DND-41 (cell line): Measurements from ENCODE around the gene CPNE1.

Source experiments
- ATAC-seq: fragments of 200-7000 bp; cut with Tn5 transposase; 3 replicates; pipeline ENCODE4 v1.9.1; 2021; ENCODE audit warnings: low read depth; ENCODE audit not compliant: insufficient read depth
- DNase-seq: peaks from one replicate; pipeline ENCODE4 v3.0.0-alpha.2; 2020
- H2AFZ ChIP-seq: 2 replicates; pipeline ENCODE4 v1.6.0; 2012; ENCODE audit warnings: low read depth, low read length
- H3K27ac ChIP-seq: 2 replicates; pipeline ENCODE4 v1.5.1; 2012; ENCODE audit warnings: low read length, inconsistent platforms
- H3K27me3 ChIP-seq: fragments of 200-600 bp; sonication (generic); 2 replicates; pipeline ENCODE4 v1.6.0; 2012; ENCODE audit warnings: low read length, mild to moderate bottlenecking, inconsistent platforms; ENCODE audit not compliant: insufficient read depth, poor library complexity
- H3K36me3 ChIP-seq: 2 replicates; pipeline ENCODE4 v1.5.1; 2012; ENCODE audit warnings: low read length, inconsistent platforms; ENCODE audit not compliant: insufficient read depth
- H3K4me1 ChIP-seq: 2 replicates; pipeline ENCODE4 v1.5.1; 2012; ENCODE audit warnings: mild to moderate bottlenecking, low read length; ENCODE audit not compliant: insufficient read depth
- H3K4me2 ChIP-seq: 2 replicates; pipeline ENCODE4 v1.6.0; 2012; ENCODE audit warnings: mild to moderate bottlenecking, moderate library complexity, low read length, inconsistent platforms; ENCODE audit not compliant: insufficient read depth
- H3K4me3 ChIP-seq, 2 experiments: fragments of 200-600 bp in 1 of 2; shearing (Covaris generic) in 1 of 2; 2 replicates each; pipeline ENCODE4 v1.5.1; 2012 to 2016; ENCODE audit warnings: inconsistent platforms in 2 of 2, low read length in 2 of 2, mild to moderate bottlenecking in 2 of 2, low read depth in 1 of 2, moderate library complexity in 1 of 2
- H3K79me2 ChIP-seq: 2 replicates; pipeline ENCODE4 v1.6.0; 2012; ENCODE audit warnings: low read length, inconsistent platforms; ENCODE audit not compliant: insufficient read depth
- H3K9ac ChIP-seq: 2 replicates; pipeline ENCODE4 v1.6.0; 2012; ENCODE audit warnings: low read depth, mild to moderate bottlenecking, inconsistent platforms, low read length, moderate library complexity
- H3K9me3 ChIP-seq: 2 replicates; pipeline ENCODE4 v1.5.1; 2012; ENCODE audit warnings: low read length, moderate library complexity, mild to moderate bottlenecking, inconsistent platforms; ENCODE audit not compliant: insufficient read depth, severe bottlenecking
- H4K20me1 ChIP-seq: 2 replicates; pipeline ENCODE4 v1.6.0; 2012; ENCODE audit warnings: low read length; ENCODE audit not compliant: insufficient read depth
- EZH2 ChIP-seq: IDR thresholded peaks from 3 replicates; pipeline ENCODE4 v1.6.1; 2012; ENCODE audit warnings: borderline replicate concordance, low read depth, mild to moderate bottlenecking, moderate library complexity, low read length, inconsistent platforms; ENCODE audit not compliant: severe bottlenecking
- TF ChIP-seq, protein P1 (sequence below): IDR thresholded peaks from 2 replicates; pipeline ENCODE4 v1.5.1; 2012; ENCODE audit warnings: borderline replicate concordance, low read length, moderate library complexity, mild to moderate bottlenecking; ENCODE audit not compliant: poor library complexity, severe bottlenecking; ENCODE audit errors: extremely low read depth

CPNE1 gene

GRCh38 chr20:35680452-35681183 is 15.9 kb upstream of the CPNE1 start:
- TF ChIP-seq, protein P1, sequence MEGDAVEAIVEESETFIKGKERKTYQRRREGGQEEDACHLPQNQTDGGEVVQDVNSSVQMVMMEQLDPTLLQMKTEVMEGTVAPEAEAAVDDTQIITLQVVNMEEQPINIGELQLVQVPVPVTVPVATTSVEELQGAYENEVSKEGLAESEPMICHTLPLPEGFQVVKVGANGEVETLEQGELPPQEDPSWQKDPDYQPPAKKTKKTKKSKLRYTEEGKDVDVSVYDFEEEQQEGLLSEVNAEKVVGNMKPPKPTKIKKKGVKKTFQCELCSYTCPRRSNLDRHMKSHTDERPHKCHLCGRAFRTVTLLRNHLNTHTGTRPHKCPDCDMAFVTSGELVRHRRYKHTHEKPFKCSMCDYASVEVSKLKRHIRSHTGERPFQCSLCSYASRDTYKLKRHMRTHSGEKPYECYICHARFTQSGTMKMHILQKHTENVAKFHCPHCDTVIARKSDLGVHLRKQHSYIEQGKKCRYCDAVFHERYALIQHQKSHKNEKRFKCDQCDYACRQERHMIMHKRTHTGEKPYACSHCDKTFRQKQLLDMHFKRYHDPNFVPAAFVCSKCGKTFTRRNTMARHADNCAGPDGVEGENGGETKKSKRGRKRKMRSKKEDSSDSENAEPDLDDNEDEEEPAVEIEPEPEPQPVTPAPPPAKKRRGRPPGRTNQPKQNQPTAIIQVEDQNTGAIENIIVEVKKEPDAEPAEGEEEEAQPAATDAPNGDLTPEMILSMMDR = no peak
- TF ChIP-seq EZH2 = no peak
- H2AFZ ChIP-seq = no peak overlapping the region
- H3K27me3 ChIP-seq = no peaks in the 10 kb centered on the region
- H3K9me3 ChIP-seq = no peaks in the 10 kb centered on the region
- peaks cover 17% of the 10 kb centered on the region for H3K36me3 ChIP-seq
- no peaks in the 10 kb centered on the region for H4K20me1 ChIP-seq
- no peak overlapping the region for H3K4me3 ChIP-seq
- H3K4me1 ChIP-seq = no peaks in the 10 kb centered on the region
- no peak for ATAC-seq
- H3K27ac ChIP-seq = no peak overlapping the region
- DNase-seq = no peak
- no peak overlapping the region for H3K9ac ChIP-seq
- no peaks in the 10 kb centered on the region for H3K79me2 ChIP-seq
- no peak overlapping the region for H3K4me2 ChIP-seq

- H3K27me3 ChIP-seq = no peaks in the 10 kb centered on the region
- H3K27ac ChIP-seq = no peak overlapping the region
- H4K20me1 ChIP-seq = no peaks in the 10 kb centered on the region
- TF ChIP-seq, protein P1 = no peak
- TF ChIP-seq EZH2 = no peak
- H3K9me3 ChIP-seq = no peaks in the 10 kb centered on the region
- no peak overlapping the region for H3K4me2 ChIP-seq
- H3K79me2 ChIP-seq = no peaks in the 10 kb centered on the region
- no peak overlapping the region for H3K9ac ChIP-seq
- no peak overlapping the region for H3K4me3 ChIP-seq
- DNase-seq (peak; percentile 1), ATAC-seq (no peak)
- H3K4me1 ChIP-seq = no peaks in the 10 kb centered on the region
- H2AFZ ChIP-seq = no peak overlapping the region
- peaks cover 43% of the 10 kb centered on the region for H3K36me3 ChIP-seq
These were observed 10.2 kb upstream of the CPNE1 start for GRCh38 chr20:35674921-35675320.

GRCh38 chr20:35673884-35674283 is 9.2 kb upstream of the CPNE1 start:
- Histone ChIP-seq H3K4me1 (no peaks in the 10 kb centered on the region), H3K4me2 (no peak overlapping the region), H3K4me3 (no peak overlapping the region), H3K9me3 (no peaks in the 10 kb centered on the region), H3K27me3 (no peaks in the 10 kb centered on the region), H4K20me1 (no peaks in the 10 kb centered on the region), H3K36me3 (peaks cover 53% of the 10 kb centered on the region), H2AFZ (no peak overlapping the region), H3K9ac (no peak overlapping the region), H3K79me2 (no peaks in the 10 kb centered on the region), H3K27ac (no peak overlapping the region)
- DNase-seq (peak; percentile 2), ATAC-seq (no peak)
- TF ChIP-seq, protein P1 = no peak
- TF ChIP-seq EZH2 = no peak
